ENCODE results near the gene TSPAN32.
"Not testable (repeated sequence)": the region's sequence is repeated elsewhere in the genome, so short reads cannot be mapped to it uniquely, and the experiment has no call there.

Gene TSPAN32

DNA sequence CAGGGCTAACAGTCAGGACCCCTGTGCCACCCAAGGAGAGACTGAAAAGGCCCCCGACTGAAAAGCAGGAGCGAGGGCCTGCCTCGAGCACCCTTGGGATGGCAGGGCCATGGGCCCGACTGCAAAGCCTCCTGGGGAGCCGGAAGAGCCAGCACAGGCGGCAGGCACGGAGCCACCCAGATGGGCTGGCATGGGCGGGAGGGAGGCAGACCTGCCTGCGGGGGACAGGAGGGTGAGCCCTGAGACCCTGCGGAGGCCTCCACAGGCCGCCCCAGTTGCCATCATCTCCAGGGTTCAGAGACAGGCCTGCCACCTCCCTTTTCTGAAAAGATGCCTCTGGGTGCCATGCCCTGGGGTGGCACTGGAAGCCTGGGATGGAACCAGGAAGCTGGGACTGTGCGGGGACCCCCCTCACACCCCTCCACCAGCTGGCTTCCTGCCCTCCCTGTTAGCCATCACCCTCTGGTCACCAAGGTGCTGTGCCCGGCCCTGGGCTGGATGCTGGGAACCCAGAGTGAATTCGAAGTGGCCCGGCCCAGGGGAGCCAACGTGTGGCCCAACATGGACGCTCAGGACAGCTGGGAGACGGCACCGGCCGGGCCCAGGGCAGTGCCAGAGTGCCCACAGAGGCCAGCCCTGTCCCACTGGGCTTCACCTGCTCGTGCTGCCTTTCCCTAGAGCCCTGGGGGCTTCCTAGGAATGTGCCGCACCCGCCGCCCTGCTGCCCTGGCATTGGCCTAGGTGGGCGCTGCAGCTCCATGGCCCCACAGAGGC, 13.8 kb downstream of the TSPAN32 start:
- no peak for DNase-seq (ENCODE audit: low read depth, low spot score)

DNA sequence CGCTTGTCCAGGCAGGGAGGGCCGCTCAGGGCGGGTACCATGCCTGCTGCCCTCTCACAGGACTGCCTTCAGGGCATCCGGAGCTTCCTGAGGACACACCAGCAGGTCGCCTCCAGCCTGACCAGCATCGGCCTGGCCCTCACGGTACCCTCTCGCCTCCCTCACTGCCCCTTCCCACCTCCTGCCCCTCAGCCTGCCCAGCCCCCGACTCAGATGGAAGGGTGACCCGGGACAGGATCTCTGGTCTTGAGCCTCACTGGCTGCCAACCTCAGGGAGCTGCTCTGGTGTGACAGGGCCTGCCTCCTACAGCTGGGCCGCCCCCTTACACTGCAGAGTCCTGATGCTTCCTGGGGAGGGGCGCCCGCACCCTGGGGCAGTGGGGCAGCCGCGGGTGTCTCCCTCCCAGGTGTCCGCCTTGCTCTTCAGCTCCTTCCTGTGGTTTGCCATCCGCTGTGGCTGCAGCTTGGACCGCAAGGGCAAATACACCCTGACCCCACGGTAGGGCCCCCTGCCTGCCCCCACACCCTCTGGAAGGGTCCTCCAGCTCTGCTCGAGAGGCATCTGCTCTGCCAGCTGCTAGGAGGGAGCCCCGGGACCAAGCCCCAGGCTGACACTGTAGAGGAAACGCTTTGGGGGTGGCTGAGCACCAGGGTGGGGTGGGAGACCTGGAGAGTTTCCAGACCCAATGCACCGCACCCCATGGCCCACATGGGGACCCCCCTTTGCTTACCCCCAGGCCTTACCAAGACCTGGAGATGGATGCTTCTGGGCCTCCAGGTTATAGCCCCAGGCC, 14.6 kb downstream of the TSPAN32 start:
- no peak for DNase-seq (ENCODE audit: low read depth, low spot score)

DNA sequence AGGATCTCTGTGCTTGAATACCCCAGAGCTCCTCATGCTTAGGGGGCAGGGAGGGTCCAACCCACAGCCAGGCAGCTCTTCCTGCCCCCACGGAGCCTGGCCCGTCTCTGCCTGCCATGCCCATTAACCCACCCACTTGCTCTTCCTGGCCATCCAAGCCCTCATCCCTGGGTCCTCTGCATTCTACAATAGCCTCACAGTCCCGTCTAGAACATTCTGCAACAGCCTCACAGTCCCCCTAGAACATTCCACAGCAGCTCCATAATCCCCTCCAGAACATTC, 15.1 kb downstream of the TSPAN32 start:
- no peak for DNase-seq (ENCODE audit: low read depth, low spot score)

DNA sequence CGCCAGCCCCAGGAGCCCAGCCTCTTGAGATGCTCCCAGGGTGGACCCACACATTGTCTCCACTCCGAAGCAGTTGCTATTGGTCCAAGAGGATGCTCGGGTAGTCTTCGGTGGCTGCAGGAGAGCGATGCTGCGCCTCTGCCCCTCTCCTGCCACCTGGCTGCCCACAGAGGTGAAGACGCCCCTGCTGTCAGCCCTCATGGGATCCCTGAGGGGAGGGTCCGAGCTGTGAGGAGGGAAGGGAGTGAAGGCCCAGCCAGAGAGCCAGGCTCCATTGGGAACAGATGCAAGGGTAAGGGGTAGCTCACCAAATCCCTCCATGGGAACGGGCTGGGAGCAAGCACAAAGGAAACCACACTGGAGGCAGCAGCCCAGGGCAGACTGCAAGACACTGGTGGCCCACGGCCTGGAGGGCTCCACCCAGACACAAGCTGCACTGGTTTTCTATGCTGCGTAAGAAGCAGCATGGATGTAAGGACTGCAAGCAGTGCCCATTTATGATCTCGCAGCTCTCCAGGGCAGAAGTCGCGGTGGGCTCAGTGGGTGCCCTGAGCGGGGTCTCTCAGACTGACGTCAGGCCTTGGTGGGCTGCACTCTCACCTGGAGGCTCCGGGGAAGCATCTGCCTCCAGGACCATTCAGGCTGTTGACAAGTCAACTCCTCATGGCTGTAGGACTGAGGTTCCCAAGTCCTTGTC, 15.7 kb downstream of the TSPAN32 start:
- no peak for DNase-seq (ENCODE audit: low read depth, low spot score)

DNA sequence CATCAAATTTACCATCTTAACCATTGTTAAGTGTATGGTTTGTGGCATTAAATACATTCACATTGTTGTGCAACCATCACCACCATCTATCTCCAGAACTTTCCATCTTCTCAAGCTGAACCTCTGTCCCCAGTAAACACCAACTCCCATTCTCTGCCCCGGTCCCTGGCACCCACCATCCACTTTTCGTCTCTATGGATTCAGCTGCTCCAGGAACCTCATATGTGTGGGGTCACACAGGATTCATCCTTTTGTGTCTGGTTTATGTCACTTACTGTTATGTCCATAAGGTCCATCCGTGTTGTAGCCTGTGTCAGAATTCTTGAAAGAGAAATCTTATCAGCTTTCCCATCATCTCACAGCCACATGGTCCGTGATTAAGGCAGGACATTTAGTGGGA, 16.3 kb downstream of the TSPAN32 start:
- DNase-seq (ENCODE audit: low read depth, low spot score) = no peak

DNA sequence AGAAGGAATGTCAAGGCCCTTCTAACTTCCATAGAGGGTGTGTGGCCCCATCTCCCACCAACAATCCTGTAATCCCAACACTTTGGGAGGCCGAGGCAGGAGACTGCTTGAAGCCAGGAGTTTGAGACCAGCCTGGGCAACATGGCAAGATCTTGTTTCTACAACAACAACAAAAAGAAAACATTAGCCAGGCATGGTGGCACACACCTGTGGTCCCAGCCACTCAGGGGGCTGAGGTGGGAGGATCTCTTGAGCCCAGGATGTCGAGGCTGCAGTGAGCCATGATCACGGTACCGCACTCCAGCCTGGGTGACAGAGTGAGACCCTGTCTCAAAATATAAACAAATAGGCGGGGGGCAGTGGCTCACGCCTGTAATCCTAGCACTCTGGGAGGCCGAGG, 16.9 kb downstream of the TSPAN32 start:
- no peak for DNase-seq (ENCODE audit: low read depth, low spot score)

DNA sequence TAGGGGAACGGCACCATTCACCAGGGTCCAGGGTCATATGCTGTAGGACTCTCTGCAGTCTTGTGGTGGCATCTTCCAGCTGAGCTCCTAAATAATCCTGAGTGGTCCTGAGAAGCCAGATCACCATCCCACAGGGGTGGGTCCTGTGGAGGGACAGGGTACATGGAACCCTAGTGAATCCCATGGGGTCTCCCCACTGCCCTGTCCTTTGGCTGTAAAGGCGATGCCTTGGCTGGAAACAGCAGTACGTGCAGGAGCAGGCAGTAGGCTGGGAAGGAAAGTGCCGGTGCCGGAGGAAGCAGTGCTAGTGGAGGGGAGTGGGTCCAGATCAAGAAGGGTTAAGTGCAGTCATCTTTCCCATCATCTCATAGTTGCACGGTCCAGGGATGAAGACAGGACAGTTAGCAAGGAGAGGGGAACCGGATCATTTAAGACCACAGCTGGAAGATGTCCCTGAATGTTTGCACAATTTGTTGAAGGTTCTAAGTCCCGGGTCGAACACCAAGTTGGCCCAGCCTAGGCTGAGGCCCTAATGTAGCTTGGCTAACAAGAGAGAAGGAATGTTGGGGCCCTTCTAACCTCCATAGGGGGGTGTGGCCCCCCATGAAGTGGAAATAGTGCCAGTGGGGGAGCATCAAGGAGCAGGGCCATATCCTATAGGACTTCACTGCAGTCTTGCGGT, 18.1 kb downstream of the TSPAN32 start:
- DNase-seq (ENCODE audit: low read depth, low spot score) = no peak

DNA sequence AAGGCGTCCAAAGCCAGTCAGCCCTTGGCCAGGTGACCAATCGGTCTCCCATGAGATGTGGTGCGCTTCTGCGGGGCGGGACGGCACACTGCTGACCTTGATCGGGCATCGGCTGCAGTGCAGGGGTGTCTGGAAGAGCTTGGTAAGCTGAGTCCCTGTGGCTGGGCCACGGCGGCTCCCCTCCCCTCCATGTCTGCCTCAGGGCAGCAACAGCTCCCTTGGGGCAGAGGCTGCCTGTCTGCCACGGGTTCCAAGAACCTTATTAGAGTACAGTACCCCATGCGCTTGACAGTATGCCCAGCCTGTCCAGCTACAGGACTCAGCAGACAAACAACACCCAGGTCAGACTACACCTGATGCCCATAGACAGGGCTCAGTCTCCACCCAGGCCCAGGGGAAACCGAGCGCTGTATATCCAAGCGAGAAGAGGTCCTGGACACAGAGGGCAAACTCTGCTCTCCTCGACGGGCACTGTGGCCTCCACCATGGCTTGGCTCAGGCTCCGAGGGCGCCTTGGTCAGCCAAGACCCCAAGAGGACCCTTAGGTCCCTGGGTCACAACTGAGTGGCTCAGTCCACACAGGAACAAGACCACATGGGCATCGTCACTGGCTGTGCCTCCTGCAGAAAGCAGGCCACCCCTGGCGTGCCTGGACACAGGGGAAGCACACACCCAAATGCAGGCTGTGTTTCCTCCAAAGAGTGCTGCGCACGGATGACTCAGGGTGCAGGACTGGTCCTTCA, 18.9 kb downstream of the TSPAN32 start:
- DNase-seq (ENCODE audit: low read depth, low spot score) = no peak

DNA sequence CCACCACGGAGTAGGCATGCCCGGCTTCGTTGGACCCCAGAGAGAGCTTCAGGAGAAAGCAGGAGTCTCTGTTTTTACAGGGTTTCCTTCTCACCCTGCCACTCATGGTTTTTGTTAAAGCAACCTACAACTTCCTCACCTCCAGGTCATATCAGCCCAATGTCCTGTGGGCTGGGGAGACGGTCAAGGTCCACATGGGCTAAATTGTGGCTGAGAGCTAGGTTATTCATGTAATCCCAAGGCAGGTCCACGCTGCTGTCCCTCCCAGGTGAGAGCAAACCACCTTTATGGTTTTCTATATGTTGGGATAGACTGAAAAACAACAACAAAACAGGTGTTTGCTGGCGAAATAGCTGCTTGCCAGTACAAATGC, 19.5 kb downstream of the TSPAN32 start:
- DNase-seq (ENCODE audit: low read depth, low spot score) = no peak

DNA sequence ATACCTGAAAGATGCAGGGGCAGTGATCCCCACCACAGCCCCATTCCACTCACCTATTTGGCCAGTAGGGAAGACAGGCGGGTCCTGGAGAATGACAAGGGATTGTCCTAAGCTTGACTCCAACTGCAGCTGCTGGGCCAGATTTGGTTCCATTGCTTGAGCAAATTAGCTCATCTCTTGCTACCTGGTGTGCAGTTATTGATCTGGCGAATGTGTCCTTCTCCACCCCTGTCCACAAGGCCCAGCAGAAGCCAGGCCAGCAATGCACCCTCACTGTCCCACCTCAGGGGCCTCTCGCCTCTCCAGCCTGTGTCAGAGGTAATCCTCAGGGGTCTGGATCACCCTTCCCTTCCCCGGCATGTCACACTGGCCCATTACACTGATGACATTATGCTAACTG, 23.3 kb downstream of the TSPAN32 start:
- no peak for DNase-seq (ENCODE audit: low read depth, low spot score)

DNA sequence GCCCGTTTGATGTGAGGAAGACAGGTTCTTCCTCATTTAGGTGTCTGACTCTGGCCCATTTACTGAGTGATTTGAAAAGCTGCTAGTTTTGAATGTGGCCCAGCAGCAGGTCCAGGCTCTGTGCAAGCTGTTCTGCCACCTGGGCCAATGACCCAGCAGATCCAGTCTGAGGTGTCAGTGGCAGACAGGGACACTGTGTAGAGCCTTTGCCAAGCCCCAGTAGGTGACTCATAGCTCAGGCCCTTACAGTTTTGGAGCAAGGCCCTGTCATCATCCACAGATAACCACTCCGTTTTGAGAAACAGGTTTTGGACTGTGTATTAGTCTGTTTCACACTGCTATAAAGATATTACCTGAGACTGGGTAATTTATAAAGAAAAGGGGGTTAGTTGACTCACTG, 23.9 kb downstream of the TSPAN32 start:
- DNase-seq (ENCODE audit: low read depth, low spot score) = no peak

DNA sequence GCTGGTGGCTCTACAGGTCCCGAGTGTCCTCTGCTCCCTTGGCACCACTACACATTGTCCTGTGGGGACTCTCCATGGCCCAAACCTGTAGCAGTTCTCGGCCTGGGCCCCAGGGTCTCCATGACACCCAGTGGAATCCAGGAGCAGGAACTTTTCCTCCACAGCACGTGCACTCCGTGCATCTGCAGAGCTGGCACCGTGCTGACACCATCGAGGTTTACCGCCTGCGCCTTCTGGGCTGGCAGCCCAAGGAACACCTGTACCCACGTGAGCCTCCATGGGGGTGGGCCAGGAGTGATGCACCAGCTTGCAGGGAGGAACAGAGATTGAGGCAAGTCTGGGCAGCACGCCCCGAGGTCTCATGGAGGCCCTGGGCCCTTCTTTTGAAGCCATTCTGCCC, 25.2 kb downstream of the TSPAN32 start:
- DNase-seq (ENCODE audit: low read depth, low spot score) = no peak

DNA sequence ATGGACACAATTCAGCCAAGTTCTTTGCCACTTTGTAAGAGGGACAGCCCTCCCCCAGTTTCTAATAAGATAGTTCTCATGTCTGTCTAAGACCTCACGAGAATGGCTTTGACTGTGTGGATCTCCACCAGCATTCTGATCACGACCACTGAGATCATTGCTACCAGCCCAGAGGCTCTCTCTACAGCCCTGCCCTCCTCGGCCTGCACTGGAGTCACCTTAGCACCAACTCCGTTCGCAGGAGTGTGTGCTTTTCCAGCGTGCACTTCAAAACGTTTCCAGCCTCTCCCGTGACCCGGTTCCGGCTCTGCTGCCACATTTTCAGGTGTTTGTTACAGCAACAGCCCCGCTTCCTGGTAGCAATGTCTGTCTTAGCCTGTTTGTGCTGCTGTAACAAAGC, 26.2 kb downstream of the TSPAN32 start:
- no peak for DNase-seq (ENCODE audit: low read depth, low spot score)

DNA sequence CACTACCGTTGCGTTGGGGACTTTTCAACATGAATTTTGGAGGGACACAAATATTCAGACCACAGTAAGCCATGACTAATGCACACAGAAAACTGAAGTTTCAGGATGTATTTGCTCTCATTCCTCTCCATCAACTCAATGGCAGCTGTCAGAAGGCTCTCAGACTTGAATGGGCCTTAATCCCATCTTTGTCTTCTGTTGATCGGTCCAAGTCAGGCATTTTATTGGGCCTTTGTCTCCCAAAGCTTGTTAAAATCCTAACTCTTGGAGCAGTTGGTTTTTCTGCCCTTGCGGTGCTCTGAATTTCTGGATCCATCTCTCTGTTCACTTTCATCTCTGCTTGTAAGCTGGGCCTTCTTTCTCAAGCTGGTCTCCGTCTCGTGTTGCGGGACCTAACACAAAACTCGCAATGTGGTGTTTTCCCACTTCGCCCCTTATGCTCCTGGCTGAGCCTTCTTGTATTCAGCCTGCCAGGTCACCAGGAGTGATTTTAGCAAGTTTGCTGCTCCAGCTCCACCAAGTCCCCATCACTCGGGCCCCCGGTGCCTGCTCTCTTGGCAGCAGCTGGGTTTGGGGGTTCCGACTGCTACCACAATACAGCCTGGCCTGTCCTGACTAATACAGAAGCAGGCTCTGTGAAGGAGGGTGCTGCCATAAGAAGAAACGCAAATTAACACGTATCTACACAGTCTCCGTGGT, 27.0 kb downstream of the TSPAN32 start:
- DNase-seq (ENCODE audit: low read depth, low spot score) = no peak

DNA sequence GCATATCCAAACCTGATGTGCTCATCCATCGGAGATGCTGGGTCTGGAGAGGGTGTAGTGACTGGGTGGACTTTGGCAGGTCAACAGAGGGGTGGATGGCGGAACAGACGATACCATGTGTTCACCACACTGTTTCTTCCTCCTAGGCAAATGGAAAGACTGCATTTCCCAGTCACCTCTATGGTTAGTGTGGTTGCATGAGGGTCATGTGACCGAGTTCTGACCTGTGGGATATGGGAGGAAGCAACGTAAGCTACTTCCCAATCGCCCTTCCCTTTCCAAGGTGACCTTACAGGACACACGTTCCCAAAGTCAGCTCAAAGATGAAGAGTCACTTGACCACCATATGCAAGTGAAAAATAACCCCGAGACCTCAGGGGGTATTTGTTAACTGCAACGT, 27.7 kb downstream of the TSPAN32 start:
- no peak for DNase-seq (ENCODE audit: low read depth, low spot score)

DNA sequence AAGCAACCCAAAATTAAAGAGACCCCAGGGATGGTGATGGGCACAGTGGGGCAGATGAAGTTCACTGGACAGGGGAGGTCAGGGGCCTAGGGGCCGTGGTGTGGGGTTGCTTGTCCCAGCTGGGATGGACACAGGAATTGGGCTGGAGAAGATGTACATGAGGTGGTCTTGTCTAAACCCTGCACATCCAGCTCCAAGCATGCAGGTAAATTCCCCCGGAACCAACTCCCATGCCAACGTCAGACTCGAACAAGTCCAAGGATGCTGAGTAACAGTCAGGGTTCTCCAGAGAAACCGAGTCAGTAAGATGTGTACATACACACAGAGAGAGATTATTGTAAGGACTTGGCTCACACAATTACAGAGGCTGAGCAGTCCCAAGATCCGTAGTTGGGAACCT, 28.9 kb downstream of the TSPAN32 start:
- DNase-seq (ENCODE audit: low read depth, low spot score) = no peak

DNA sequence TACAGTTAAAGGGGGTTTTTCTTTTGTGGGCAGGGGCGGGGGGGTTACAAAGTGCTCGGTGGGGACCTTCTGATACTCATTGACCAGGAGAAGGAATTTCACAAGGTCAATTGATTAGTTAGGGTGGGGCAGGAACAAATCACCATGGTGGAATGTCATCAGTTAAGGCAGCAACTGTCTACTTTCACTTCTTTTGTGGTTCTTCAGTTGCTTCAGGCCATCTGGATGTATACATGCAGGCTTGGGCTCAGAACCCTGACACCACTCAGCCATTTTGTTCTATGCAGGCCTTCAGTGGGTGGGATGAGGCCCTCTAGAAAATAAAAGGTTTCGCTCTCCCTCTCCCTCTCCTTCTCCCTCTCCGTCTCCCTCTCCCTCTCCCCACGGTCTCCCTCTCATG, 29.6 kb downstream of the TSPAN32 start:
- DNase-seq (ENCODE audit: low read depth, low spot score) = no peak

DNA sequence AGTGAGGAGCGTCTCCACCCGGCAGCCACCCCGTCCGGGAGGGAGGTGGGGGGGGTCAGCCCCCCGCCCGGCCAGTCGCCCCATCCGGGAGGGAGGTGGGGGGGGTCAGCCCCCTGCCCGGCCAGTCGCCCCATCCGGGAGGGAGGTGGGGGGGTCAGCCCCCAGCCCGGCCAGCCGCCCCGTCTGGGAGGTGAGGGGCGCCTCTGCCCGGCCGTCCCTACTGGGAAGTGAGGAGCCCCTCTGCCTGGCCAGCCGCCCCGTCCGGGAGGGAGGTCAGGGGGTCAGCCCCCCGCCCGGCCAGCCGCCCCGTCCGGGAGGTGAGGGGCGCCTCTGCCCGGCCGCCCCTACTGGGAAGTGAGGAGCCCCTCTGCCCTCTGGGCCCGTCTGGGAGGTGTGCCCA, 30.8 kb downstream of the TSPAN32 start:
- DNase-seq (ENCODE audit: low read depth, low spot score) = not testable (repeated sequence)

DNA sequence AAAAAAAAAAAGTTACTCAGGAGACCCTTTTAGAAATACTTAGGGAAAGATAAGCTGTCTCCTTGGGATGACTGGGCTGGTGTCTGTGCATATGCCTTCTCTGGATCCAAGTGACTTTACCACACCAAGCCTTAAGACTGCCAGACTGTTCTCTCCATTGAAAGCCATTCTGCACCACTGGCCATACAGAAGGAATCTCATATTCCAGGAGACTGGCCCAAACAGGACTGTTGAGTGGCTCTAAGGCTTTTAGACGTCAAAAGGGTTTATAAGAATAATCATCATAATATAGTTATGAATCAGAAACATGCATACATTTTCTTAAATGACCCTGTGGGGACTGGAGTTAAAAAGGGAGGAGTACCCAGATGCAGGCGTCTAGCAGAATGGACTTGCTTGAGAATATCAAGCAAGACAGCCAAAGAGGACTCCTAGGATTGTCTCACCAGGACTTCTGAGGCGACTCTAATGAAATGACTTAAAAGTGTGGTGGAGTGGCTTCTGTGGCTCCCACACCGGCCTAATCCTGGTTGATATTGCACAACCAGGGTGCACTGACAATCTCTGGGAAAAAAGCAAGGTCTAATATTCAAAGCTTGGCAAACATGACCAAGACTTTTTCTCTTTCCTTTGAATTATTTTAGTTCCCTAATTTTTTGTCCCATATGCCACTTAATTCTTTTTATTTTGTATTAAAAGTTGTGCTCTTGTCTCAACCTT, 31.8 kb downstream of the TSPAN32 start:
- not testable (repeated sequence) for DNase-seq (ENCODE audit: low read depth, low spot score)

DNA sequence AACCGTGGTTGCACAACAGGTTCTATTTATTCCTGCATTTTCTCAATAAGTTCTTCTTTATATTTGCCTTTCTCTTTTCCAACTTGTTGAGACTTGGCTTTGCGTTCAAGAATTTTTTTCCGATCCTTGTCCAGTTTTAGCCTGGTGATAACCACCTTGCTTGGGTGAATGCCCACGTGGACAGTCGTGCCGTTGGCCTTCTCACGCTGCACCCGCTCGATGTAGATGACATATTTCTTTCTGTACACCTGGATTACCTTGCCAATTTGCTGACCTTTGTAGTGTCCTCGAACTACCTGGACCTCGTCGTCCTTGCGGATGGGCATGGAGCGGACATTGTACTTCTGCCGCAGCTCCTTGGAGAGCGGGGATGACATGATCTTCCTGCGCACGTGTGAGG, 33.5 kb downstream of the TSPAN32 start:
- DNase-seq (ENCODE audit: low read depth, low spot score) = not testable (repeated sequence)

All from smooth muscle cell of the brain vasculature (primary cell).